HUES6 (cell line): Measurements from ENCODE around the gene COL5A3.
"Not testable (repeated sequence)": the region's sequence is repeated elsewhere in the genome, so short reads cannot be mapped to it uniquely, and the experiment has no call there.

Experiments
- H3K27ac ChIP-seq: 2 replicates; pipeline ENCODE4 v1.7.0; 2013; ENCODE audit warnings: low read depth, mild to moderate bottlenecking, low read length, inconsistent platforms
- H3K27me3 ChIP-seq: 2 replicates; pipeline ENCODE4 v1.6.1; 2013; ENCODE audit warnings: low read length; ENCODE audit not compliant: control insufficient read depth, insufficient read depth
- H3K36me3 ChIP-seq: 2 replicates; pipeline ENCODE4 v1.6.1; 2013; ENCODE audit warnings: low read length; ENCODE audit not compliant: control insufficient read depth, insufficient read depth
- H3K4me1 ChIP-seq: 2 replicates; pipeline ENCODE4 v1.6.1; 2013; ENCODE audit warnings: low read length; ENCODE audit not compliant: control insufficient read depth, insufficient read depth
- H3K4me3 ChIP-seq: 2 replicates; pipeline ENCODE4 v1.5.1; 2013; ENCODE audit warnings: low read depth, low read length
- H3K9ac ChIP-seq: one replicate; pipeline ENCODE4 v1.6.1; 2013; ENCODE audit warnings: mild to moderate bottlenecking, low read length
- H3K9me3 ChIP-seq: 2 replicates; pipeline ENCODE4 v1.6.1; 2013; ENCODE audit warnings: low read depth, low read length; ENCODE audit not compliant: control insufficient read depth, insufficient read depth

The COL5A3 gene

DNA sequence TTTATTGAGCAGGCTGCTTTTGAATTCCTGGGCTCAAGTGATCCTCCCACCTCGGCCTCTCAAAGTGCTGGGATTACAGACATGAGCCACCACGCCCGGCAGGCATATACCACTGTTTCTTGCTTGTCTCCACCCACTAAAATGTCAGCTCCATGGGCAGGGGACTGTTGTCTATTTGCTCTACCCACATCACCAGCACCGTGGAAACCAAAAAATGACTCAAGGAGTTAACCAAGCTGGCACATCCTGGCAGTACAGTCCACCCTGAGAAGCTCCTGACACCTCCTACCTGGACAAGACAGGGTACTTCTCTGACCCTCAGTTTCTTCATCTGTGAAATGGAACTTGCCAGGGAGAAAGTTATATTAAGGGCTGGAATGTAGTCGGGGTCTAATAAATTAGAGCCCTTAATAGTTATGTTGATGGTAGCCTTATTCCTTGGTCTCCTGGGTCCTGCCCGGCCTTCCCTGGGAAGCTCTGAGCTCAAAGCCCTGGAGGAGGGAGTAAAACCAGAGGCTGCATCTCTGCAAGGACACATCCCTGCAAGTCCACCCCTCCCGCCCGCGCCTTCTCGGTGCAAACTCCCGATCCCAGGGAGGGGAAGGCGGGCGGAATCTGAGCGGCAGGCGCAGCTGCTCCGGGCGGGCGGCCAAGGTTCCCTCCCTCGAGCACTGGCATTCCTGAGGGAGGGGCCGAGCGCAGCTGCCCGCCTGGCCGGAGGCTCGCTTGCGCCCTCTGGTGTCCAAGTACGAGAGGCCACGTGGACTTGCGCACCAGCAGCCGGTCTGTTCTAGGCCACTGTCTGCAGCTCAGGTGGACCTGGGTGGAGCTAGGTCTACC is 17.1 kb upstream of the COL5A3 start:
- no peaks in the 10 kb centered on the region for H3K9me3 ChIP-seq
- H3K4me1 ChIP-seq, result peaks cover 10% of the 10 kb centered on the region; the same call in 1 of the 2 replicates
- peak overlapping the region; percentile 23 for H3K4me3 ChIP-seq
- no peak overlapping the region for H3K27ac ChIP-seq
- H3K36me3 ChIP-seq, result no peaks in the 10 kb centered on the region
- H3K27me3 ChIP-seq, result peaks cover 19% of the 10 kb centered on the region; the same call in 1 of the 2 replicates
- H3K9ac ChIP-seq, result no peak overlapping the region

DNA sequence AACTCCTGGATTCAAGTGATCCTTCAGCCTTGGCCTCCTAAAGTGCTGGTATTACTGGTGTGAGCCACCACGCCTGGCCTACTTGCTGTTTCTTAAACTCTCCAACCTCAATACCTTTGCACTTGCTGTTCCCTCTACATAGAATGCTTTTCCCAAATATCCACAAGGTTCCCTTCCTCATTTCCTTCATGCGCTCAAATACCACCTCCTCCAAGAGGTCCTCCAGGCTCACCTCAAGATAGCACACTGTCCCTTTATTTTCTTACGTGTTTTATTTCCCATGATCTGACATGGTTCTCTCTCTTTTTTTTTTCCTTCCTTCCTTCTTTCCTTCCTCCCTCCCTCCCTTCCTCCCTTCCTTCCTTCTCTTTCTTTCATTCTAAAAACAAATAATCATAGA is 16.4 kb upstream of the COL5A3 start:
- H3K4me3 ChIP-seq, result no peak overlapping the region
- H3K36me3 ChIP-seq, result no peaks in the 10 kb centered on the region
- no peak overlapping the region for H3K9ac ChIP-seq
- H3K4me1 ChIP-seq, result peaks cover 10% of the 10 kb centered on the region; the same call in 1 of the 2 replicates
- peaks cover 14% of the 10 kb centered on the region; the same call in 1 of the 2 replicates for H3K27me3 ChIP-seq
- no peaks in the 10 kb centered on the region for H3K9me3 ChIP-seq
- no peak overlapping the region for H3K27ac ChIP-seq

DNA sequence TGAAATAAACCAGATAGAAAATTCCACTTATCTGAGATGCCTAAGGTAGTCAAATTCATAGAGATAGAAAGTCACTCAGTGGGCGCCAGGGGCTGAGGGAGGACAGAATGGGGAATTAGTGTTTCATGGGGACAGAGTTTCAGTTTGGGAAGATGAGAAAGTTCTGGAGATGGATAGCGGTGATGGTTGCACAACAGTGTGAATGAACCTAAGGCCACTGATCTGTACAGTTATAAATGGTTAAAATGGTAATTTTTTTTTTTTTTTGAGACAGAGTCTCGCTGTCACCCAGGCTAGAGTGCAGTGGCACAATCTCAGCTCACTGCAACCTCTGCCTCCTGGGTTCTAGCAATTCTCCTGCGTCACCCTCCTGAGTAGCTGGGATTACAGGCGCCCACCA is 12.8 kb upstream of the COL5A3 start:
- not testable (repeated sequence) for H3K36me3 ChIP-seq, H3K4me1 ChIP-seq, H3K9me3 ChIP-seq, H3K9ac ChIP-seq, H3K27ac ChIP-seq, H3K27me3 ChIP-seq, H3K4me3 ChIP-seq

DNA sequence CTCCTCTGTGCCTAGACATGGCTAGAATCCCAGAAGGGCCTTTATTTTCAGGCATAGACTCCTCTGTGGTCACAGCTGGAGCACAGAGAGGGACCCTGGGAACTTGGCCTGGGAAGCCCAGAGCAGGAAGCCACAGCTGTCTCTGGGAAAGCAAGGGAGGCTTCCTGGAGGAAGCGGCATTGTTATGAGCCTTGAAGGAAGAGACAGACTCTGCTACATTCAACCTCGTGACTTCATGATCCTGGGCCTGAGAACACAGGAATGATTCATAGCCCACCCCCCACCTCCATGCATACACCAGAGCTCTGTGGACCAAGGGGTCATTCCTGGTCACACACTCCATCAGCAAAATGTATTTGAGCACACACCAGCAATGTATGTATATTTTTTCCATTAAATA is 11.6 kb upstream of the COL5A3 start:
- H3K9ac ChIP-seq, result no peak overlapping the region
- no peaks in the 10 kb centered on the region for H3K4me1 ChIP-seq
- H3K36me3 ChIP-seq, result no peaks in the 10 kb centered on the region
- peaks cover 2% of the 10 kb centered on the region; the same call in 1 of the 2 replicates for H3K27me3 ChIP-seq
- no peaks in the 10 kb centered on the region for H3K9me3 ChIP-seq
- no peak overlapping the region for H3K27ac ChIP-seq
- no peak overlapping the region for H3K4me3 ChIP-seq

DNA sequence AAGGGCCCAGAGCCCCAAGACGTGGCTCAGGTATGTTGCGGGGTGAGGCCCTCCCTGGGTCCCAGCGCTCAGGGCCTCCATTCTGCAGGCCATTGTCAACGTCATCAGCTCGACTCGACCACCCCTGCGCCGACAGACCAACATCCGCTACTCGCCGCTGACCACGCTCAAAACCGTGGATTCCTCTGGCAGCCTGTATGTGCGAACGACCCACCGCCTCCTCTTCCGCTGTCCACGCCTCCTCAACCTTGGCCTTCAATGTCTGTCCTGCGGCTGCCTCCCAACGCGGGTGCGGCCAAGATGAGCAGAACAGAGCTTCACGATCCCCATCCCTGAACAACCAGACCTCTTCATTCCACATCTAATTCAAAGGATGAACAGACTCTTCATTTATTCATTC is 11.1 kb upstream of the COL5A3 start:
- Histone ChIP-seq H3K4me3 (no peak overlapping the region), H3K27me3 (no peaks in the 10 kb centered on the region), H3K9ac (no peak overlapping the region), H3K4me1 (no peaks in the 10 kb centered on the region), H3K27ac (no peak overlapping the region), H3K9me3 (no peaks in the 10 kb centered on the region), H3K36me3 (no peaks in the 10 kb centered on the region)

DNA sequence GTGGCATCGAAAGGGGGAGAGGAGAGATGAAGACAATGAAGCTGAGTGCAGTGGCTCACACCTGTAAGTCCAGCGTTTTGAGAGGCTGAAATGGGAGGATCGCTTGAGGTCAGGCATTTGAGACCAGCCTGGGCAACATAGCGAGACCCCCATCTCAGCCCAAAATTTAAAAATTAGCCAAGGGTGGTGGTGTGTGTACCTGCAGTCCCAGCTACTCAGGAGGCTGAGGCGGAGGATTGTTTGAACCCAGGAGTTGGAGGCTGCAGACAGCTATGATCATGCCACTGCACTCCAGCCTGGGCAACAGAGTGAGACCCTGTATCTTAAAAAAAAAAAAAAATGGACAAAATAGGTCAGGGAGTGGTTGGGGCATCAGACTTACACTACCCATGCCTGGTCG is 10.5 kb upstream of the COL5A3 start:
- Histone ChIP-seq H3K4me3 (no peak overlapping the region), H3K27me3 (no peaks in the 10 kb centered on the region), H3K4me1 (no peaks in the 10 kb centered on the region), H3K36me3 (no peaks in the 10 kb centered on the region), H3K9me3 (no peaks in the 10 kb centered on the region), H3K9ac (no peak overlapping the region), H3K27ac (no peak overlapping the region)

DNA sequence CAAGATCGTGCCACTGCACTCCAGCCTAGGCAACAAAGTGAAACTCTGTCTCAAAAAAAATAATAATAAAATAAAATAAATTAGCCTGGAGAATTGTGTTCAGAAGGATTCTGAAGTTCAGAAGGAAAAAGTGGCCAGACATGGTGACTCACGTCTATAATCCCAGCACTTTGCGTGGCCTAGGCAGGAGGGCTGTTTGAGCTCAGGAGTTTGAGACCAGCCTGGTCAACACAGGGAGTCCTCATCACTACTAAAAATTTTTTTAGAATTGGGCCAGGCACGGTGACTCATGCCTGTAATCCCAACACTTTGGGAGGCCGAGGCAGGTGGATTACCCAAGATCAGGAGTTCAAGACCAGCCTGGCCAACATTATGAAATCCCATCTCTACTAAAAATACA is 8.9 kb upstream of the COL5A3 start:
- H3K4me1 ChIP-seq, result no peaks in the 10 kb centered on the region
- no peak overlapping the region for H3K4me3 ChIP-seq
- H3K27ac ChIP-seq, result no peak overlapping the region
- peaks cover 6% of the 10 kb centered on the region for H3K27me3 ChIP-seq
- H3K36me3 ChIP-seq, result no peaks in the 10 kb centered on the region
- H3K9ac ChIP-seq, result no peak overlapping the region
- H3K9me3 ChIP-seq, result no peaks in the 10 kb centered on the region

DNA sequence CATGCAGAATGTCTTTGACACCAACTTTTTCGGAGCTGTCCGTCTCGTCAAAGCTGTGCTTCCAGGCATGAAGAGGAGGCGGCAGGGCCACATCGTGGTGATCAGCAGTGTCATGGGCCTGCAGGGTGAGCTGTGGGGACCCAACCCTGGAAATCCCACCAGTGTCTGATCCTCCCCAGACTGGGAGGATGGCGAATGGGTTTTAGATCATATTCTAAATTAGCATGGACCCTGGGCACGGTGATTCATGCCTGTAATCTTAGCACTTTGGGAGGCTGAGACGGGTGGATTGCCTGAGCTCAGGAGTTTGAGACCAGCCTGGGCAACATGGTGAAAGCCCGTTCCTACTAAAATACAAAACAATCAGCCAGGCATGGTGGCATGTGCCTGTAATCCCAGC is 8.5 kb upstream of the COL5A3 start:
- no peaks in the 10 kb centered on the region for H3K4me1 ChIP-seq
- no peak overlapping the region for H3K4me3 ChIP-seq
- no peaks in the 10 kb centered on the region for H3K9me3 ChIP-seq
- H3K9ac ChIP-seq, result no peak overlapping the region
- H3K27ac ChIP-seq, result no peak overlapping the region
- no peaks in the 10 kb centered on the region for H3K36me3 ChIP-seq
- peaks cover 10% of the 10 kb centered on the region for H3K27me3 ChIP-seq

DNA sequence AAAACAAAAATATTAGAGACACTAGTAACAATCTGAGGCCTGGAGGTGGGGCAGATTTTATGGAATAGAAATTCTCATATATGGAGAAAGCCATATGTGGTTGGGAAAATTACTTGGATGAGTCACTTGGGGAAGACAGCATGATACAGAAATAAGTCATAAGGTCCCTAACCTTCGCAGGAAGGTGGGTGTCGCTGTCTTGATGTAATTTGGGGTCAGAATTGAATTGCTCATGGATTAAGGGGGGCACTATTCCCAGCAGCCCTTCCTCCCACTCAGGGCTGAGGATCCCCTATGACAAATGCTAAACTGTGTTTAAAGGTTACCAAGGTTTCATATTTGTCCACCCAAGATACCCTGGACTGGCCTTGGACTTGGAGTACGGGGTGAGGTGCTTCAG is 8.0 kb upstream of the COL5A3 start:
- Histone ChIP-seq H3K36me3 (no peaks in the 10 kb centered on the region), H3K4me3 (no peak overlapping the region), H3K27ac (no peak overlapping the region), H3K9ac (no peak overlapping the region), H3K4me1 (no peaks in the 10 kb centered on the region), H3K27me3 (peaks cover 14% of the 10 kb centered on the region), H3K9me3 (no peaks in the 10 kb centered on the region)

DNA sequence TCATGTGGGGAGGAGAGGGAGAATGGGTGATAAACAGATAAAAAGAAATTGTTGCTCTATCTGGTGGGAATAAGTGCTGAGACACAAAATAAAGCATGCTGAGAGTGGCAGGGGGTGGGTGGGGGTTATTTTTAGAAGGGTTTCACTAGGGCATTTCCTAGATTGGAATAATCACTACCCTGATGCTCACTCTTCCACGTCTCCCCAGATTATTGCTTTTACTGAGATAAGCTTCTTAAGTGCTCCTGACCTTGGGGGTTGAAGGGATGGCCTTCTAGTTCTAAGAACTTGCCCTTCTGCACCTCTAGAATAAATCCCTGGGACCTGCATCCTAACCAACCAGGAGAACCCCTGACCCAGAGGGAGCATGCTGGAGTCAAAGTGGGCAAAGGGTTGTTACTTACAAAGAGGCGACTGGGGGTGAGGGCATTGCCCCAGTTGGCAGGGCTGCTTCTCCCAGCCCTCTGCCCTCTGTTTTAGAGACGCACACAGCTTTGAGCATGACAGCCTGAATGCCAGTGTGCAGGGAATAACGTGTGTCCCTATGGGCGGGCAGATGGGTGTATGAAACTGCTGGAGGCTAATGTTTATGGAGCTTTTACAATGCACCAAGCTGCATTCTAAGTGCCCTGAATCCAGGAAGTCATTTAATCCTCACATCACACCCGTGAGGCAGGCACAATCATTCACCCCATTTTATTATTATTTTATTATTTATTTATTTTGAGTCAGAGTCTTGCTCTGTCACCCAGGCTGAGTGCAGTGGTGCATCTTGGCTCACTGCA is 3.7 kb upstream of the COL5A3 start:
- Histone ChIP-seq H3K9ac (no peak overlapping the region), H3K27me3 (peaks cover 51% of the 10 kb centered on the region)

DNA sequence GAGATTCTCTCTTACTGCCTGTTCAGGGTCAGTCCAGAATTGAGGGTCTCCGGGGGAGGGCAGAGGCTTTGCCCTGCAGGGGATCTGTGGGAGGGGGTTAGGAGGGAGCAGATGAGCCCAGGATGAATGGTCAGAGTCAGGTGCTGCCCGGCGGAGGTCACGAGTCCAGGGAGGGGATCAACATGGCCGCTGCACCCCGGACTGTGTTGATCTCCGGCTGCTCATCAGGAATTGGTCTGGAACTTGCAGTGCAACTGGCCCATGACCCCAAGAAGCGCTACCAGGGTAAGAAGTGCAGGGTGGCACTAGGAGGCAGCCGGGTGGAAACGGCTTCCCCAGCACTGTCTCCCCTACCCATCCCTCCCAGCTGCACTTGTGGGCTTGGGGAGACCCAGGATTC is 3.0 kb upstream of the COL5A3 start, which contains the start of gene RDH8:
RDH8 (plus strand) TSS at position 168 of the 400 bp plus-strand sequence; CDS start at position 183, 15 bp downstream.
- peaks cover 13% of the 10 kb centered on the region for H3K4me1 ChIP-seq
- peaks cover 58% of the 10 kb centered on the region for H3K27me3 ChIP-seq
- H3K9ac ChIP-seq, result no peak within 1 kb of the TSS

More for the DNA sequence above, 3.7 kb upstream of the COL5A3 start:
- no peaks in the 10 kb centered on the region for H3K9me3 ChIP-seq
- no peak overlapping the region for H3K27ac ChIP-seq
- H3K36me3 ChIP-seq, result no peaks in the 10 kb centered on the region
- H3K4me1 ChIP-seq, result peaks cover 6% of the 10 kb centered on the region
- H3K4me3 ChIP-seq, result no peak overlapping the region

More for the DNA sequence above, 3.0 kb upstream of the COL5A3 start, which contains the start of gene RDH8:
- Histone ChIP-seq H3K27ac (no peak within 1 kb of the TSS), H3K9me3 (no peaks in the 10 kb centered on the region), H3K36me3 (no peaks in the 10 kb centered on the region), H3K4me3 (no peak within 1 kb of the TSS)
